Germinal center (tissue), 1 donor: ENCODE measurements around the gene NOVA1.

ENCODE experiments used
- DNase-seq: peaks from one replicate; pipeline ENCODE4 v3.0.0; 2012; ENCODE audit warnings: mixed read lengths, low spot score

Gene NOVA1

GRCh38 chr14:26593357-26593756 lies 4.5 kb downstream of the NOVA1 start:
- no peak for DNase-seq

- no peak for DNase-seq
Measured at GRCh38 chr14:26589925-26590324, 7.9 kb downstream of the NOVA1 start.

- no peak for DNase-seq
Measured at GRCh38 chr14:26577711-26578110, 20.1 kb downstream of the NOVA1 start.

GRCh38 chr14:26554069-26554772 lies 43.6 kb downstream of the NOVA1 start:
- DNase-seq = no peak

GRCh38 chr14:26549571-26549970 lies 48.3 kb downstream of the NOVA1 start:
- no peak for DNase-seq

DNA sequence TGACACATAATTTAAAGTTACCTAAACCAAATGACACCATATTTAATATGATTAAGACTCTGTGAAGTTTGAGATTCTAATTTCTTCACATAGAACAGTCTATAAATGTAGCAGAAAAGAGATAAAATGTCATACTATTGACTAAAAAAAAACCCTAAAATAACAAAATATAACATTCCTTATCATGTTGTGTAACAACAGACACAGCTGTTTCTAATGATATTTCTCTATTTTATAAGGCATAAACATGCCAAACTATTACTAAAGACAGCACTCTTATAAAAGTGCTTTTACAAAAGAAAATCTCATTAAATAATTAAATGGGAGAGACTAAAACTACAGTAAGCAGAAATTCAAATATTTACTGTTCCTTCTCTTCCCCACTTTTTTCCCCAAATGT lies 49.4 kb downstream of the NOVA1 start:
- no peak for DNase-seq

DNA sequence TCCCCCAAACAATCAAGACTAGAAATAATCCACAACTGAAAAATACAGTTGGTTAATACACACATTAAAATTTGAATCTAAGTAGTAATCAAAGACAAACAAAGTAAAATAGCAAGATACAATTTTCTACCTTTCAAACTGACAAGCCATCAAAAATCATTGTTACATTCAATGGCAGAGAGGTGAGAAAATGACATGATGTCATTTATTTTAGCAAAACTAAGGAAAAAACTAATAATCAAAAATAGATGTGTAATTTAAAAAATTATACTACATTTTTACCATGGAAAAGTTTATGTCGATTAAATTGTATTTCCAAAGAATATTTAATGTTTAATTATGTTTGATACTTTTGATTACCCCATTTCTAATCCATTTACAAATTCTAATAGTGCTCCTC lies 59.7 kb downstream of the NOVA1 start:
- DNase-seq = no peak

DNA sequence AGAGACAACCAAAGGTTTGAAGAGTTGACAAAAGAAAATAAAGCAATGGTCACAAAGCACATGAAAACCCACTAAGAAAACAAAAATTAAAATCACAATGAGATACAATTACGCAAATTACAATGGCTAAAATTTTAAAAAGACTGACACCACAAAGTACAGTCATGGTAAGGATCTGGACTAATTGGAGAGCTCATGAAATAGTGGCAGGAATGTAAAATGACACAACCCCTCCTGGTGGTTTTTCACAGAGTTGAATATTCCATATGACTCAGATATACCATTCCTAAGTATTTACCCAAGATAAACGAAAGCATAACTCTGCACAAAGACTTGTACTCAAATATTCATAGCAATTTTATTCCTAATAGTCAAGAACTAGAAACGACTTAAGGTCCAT lies 65.9 kb downstream of the NOVA1 start:
- DNase-seq = no peak

DNA sequence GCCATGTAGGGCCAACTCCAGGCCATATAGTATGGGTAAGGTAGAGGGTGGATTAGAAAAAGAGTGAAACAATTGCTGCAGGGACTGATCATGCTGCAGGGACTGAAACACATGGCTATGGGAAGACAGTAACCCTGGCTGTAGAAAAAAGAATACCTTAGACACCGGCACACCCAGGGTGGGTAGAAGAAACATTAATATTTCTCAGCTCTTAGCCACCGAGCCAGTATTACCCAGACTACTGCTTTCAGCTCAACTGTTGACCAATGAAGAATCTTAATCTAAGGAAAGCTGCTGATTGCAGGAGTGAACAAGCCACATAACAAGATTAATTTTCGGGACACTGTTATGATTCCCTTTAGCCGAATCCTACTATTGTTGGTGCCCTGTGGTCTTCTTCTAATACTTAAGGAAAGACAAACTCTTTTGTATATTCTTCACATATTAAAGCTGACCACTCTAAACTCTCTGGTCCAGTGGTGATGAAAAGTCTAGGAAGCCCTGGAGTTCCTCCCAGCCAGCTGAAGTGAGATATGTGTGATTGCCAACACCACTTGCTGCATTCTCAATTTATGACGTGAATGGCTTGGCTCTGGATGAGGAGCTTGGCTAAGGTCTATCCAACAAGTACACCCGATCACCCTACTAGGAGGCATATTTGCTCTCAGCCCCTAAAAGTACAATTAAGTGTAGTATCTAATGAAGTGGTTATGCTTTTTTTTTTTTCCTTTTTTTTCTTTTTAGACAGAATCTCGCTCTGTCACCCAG lies 69.2 kb downstream of the NOVA1 start:
- DNase-seq = no peak

DNA sequence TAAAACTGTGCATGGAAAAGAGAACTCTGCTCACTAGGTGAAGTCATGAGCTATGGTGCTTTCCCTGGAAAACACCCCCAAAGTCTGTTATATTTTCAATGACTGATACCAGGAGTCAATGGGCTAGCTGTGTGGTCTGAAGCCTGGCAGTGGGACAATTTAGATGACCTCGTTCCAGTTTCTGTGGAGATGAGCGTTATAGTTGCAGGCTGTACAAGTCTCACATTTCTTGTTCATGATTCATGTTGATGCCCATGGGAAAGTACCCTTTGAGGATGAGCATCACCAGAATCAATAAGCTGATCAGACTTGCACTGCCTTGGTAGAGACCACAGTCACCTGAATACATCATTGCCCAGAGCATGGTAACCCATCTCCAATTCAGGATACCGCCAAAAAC lies 70.7 kb downstream of the NOVA1 start:
- DNase-seq = no peak

GRCh38 chr14:26526137-26526536 lies 71.7 kb downstream of the NOVA1 start:
- no peak for DNase-seq

DNA sequence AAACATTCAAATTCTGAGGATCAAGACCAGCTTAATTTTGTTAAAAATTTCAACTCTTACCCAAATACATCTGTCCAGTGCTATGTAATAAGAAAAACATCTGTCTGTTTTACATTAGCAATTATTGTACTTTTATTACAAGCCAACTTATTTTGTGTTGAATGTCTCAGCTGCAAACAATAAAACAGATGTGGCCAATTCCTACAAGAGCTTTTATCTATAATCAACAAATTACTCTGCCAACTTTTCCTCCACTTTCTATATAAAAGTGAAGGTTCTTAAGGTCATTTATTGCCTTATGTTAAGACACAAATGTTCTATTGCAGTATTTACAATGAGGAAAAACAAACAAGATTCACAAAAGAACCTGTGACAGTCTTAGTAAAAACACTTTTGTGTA lies 72.7 kb downstream of the NOVA1 start:
- DNase-seq = no peak

- no peak for DNase-seq
Measured at GRCh38 chr14:26522967-26523366, 74.9 kb downstream of the NOVA1 start.

DNA sequence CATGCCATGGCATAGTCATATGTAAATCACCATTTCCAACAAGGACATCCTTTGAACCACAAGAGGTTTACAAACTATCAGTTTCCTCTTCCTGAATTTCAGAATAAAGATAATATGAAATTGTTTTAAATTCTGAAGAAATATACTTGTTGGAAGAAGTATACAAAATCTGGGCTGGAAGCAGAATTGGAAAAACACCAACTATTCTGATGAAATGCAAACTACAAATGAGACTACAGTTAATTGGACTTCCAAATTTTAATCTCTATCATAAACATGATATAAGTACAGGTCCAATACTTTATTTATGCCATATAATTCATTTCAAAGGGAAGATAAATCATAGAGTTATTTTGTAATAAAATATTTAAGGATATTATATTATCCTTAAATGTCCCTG lies 80.1 kb downstream of the NOVA1 start:
- no peak for DNase-seq

- DNase-seq = no peak
Measured at GRCh38 chr14:26500028-26500427, 97.8 kb downstream of the NOVA1 start.

- DNase-seq = no peak
Measured at GRCh38 chr14:26499546-26499945, 98.3 kb downstream of the NOVA1 start.

DNA sequence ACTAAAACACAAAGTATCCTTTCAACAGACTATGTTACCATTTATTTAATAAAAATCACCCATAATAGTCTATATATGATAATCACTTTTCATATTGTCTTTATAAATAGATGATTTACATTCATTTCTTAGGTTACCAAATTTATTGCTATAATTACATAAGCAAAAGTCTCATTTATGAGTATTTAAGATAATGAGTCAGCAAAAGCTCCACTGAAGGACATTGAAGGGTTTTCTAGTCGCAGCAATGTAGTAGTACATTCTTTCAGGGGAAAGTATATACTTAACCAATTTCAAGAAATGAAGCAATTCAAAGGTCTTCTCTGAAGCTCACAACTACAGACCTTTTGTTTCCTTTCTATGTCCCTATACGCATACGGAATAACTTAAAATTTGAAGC lies 110.9 kb downstream of the NOVA1 start:
- DNase-seq = no peak

DNA sequence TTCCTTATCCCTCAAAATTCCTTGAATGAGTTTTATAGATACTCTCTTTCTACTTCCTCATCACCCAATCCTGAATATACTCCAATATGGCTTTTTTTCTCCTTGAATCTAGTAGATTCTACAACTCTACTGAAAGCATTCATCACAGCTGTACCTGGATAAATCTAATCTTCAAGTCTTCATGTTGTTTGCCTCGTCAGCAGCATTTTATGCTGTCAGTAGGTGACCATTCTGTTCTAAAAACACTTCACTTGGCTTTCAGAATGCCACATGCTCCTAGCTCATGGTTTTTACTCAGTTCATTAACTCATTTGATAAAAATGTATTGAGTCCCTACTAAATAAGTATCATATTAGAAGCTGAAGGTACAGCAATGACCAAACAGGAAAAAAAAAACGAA lies 113.3 kb downstream of the NOVA1 start:
- DNase-seq = no peak

- no peak for DNase-seq
Measured at GRCh38 chr14:26478967-26479366, 118.9 kb downstream of the NOVA1 start.

- no peak for DNase-seq
Measured at GRCh38 chr14:26466862-26467261, 131.0 kb downstream of the NOVA1 start.

GRCh38 chr14:26463136-26463535 lies 134.7 kb downstream of the NOVA1 start:
- DNase-seq = no peak

DNA sequence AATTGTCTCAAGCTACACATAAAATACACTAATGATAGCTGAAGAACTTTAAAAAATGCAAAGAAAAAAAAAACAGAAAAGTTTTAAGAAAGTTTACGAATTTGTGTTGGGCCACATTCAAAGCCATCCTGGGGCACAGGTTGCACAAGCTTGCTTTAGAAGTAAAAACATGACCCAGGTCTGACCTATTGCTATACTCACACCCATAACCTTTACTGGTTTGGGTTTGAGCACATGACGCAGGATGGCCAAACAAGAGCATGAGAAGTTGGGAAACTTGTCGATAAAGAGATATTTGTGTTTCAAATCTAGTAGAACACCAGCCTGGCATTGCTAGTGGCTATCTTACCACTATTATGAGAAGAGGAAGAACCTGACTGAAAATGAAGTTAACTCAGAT lies 143.7 kb downstream of the NOVA1 start:
- DNase-seq = no peak

DNA sequence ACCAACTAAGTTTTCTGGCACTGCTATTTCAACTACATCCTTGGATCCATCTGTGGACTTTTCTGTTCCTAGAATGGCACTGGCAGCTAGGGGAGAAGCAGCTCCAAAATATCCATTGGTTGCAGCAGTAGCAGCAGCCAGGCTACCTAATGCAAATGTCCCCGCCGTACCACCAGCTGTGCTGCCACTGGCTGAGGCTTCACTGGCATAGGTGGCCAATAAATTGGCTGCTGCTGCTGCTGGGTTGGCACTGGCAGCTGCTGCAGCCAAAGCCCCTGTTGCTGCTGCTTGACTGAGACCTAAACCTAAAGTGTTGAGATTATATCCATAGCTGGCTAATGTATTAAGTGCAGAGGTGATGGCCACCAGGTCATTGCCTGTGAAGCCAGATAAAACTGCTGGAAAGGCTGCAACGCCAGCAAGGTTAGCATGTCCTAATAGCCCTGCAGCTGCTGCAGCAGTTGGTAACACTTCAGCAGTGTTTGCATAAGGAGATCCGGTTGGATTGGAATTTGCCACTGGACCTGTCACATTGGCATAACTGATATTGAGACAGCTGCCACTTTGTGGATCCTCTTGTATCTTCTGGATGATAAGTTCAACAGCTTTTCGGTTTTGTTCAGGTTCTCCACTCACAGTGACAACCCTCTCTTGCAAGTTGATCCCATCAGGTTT lies 149.5 kb downstream of the NOVA1 start:
- DNase-seq = no peak
